Activated naive CD4-positive, alpha-beta T cell (primary cell): ENCODE results near the gene IRGC.

Experiments used
- DNase-seq, 4 experiments: peaks; one replicate each; lab custom pipeline; 2025; lab: John Stamatoyannopoulos, UW

IRGC gene

GRCh38 chr19:43691755-43692154, 24.1 kb upstream of the IRGC start:
- no peak for DNase-seq

GRCh38 chr19:43692385-43692784, 23.5 kb upstream of the IRGC start:
- DNase-seq, result no peak

GRCh38 chr19:43692877-43693276, 23.0 kb upstream of the IRGC start:
- DNase-seq, result no peak

- no peak for DNase-seq
These were observed 21.3 kb upstream of the IRGC start for GRCh38 chr19:43694553-43694952.

GRCh38 chr19:43695985-43696704, 19.7 kb upstream of the IRGC start:
- DNase-seq, result no peak

- DNase-seq, result no peak
These were observed 18.6 kb upstream of the IRGC start for GRCh38 chr19:43697295-43697694.

GRCh38 chr19:43699506-43700394, 16.1 kb upstream of the IRGC start:
- DNase-seq, result no peak

- no peak for DNase-seq
These were observed 15.4 kb upstream of the IRGC start for GRCh38 chr19:43700395-43701000.

GRCh38 chr19:43704002-43704705, 11.7 kb upstream of the IRGC start:
- DNase-seq, result no peak

- DNase-seq, result no peak
These were observed 10.1 kb upstream of the IRGC start for GRCh38 chr19:43705729-43706128.

GRCh38 chr19:43707158-43707712, 8.6 kb upstream of the IRGC start:
- no peak for DNase-seq

GRCh38 chr19:43708716-43709115, 7.2 kb upstream of the IRGC start:
- DNase-seq, result no peak

- no peak for DNase-seq
These were observed 4.0 kb upstream of the IRGC start for GRCh38 chr19:43711751-43712355.

- no peak for DNase-seq
These were observed 2.7 kb upstream of the IRGC start for GRCh38 chr19:43713208-43713607.

GRCh38 chr19:43718627-43719377, 2.9 kb downstream of the IRGC start:
- DNase-seq, result no peak

GRCh38 chr19:43719378-43719868, 3.5 kb downstream of the IRGC start:
- no peak for DNase-seq

GRCh38 chr19:43719918-43720317, 4.0 kb downstream of the IRGC start:
- DNase-seq, result no peak

GRCh38 chr19:43720936-43721335, 5.1 kb downstream of the IRGC start:
- DNase-seq, result no peak

GRCh38 chr19:43721469-43722048, 5.7 kb downstream of the IRGC start:
- no peak for DNase-seq

GRCh38 chr19:43723588-43723987, 7.7 kb downstream of the IRGC start:
- DNase-seq, result no peak
